HCEC 1CT (cell line): ENCODE results near the gene ANKIB1.
"Not testable (repeated sequence)": the region's sequence is repeated elsewhere in the genome, so short reads cannot be mapped to it uniquely, and the experiment has no call there.

Experiments used
- DNase-seq: peaks from one replicate; pipeline ENCODE4 v3.0.0-alpha.2; 2017

Gene ANKIB1

DNA sequence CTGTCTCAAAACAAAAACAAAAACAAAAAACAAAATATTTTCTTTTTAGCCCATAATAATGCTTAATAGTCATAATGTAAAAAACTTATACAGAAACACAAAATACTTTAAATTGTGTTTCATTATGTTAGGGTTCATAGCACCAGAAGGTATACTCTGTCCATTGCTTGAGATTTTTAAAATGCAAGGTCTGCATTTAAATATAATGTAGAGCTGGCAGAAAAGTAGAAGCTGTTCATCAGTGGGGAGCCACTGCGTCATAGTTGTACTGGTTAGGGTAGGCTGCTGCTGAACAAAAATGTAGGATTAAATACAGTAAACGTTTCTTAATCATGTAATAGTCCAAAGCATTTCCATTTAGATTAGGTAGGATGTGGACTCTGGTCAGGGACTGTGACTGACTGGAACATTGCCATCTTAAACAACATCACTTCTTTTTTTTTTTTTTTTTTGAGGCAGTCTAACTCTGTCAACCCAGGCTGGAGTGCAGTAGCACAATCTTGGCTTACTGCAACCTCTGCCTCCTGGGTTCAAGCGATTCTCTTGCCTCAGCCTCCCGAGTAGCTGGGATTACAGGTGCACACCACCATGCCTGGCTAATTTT lies 85.2 kb downstream of the ANKIB1 start:
- no peak for DNase-seq

DNA sequence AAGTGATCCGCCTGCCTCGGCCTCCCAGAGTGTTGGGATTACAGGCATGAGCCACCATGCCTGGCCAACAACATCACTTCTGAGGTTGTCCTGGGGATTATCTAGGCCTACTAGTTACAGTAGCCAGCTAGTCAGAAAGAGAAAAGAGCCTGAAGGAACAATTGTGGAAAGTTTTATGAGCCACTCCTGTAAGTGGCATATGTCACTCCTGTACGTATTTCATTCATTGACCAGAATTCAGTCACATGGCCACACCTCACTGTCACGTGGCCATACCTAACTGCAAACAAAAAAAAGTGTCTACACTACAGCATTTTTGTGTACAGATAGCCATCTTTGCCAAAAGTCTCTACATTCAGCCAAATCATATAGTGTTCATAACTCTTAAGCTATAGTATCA lies 85.7 kb downstream of the ANKIB1 start:
- DNase-seq: no peak

DNA sequence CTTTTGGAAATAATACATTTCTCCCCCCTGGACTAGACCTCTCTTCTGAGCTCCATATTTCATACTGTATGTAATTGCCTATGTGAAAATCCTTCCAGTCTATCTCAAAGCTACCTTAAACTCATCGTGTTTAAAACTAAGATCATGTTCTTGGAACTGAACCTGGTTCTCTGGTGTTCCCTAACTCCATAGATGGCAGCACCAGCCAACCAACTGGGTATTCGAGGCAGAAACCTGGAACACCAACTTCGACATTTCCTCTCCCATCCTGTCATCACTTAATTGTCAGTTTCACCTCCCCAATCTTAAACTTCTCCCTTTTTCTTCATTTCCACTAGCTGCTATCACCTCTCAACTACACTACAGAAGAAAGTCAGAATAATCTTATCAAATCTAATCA lies 87.0 kb downstream of the ANKIB1 start:
- DNase-seq: no peak

DNA sequence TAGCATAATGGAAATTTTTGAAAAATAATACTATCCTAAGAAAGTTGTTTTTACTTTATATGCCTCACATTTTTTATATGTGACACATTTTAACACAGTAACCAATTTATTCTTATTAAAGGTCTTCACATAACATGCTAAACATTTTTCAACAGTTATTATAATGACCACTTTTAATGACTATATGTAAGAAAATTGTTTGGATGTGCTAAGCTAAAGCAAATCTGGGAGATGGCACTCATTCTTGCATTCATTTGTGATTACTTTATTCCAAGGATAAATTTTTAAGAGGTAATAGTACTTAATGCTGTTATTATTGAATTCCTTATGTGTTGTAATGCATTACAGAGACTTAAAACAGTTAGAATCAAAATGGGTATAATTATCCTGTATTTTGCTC lies 88.1 kb downstream of the ANKIB1 start:
- DNase-seq: no peak

DNA sequence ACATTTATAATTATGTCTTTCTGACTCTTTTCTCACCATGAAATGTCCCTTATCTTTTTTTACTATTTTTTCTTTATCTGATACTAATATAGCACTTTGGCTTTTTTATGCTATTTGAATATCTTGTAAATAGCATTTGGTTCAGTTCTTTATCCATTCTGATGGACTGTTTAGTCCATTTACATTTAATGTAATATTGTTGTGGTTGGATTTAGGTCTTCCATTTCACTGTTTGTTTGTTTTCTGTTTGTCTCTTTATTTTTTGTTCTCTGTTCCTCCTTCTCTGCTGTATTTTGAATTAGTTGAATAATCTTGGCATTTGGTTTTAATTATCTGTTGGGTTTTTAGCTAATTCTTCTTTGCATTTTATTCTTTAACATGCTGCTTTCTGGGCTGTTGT lies 89.8 kb downstream of the ANKIB1 start:
- no peak for DNase-seq

DNA sequence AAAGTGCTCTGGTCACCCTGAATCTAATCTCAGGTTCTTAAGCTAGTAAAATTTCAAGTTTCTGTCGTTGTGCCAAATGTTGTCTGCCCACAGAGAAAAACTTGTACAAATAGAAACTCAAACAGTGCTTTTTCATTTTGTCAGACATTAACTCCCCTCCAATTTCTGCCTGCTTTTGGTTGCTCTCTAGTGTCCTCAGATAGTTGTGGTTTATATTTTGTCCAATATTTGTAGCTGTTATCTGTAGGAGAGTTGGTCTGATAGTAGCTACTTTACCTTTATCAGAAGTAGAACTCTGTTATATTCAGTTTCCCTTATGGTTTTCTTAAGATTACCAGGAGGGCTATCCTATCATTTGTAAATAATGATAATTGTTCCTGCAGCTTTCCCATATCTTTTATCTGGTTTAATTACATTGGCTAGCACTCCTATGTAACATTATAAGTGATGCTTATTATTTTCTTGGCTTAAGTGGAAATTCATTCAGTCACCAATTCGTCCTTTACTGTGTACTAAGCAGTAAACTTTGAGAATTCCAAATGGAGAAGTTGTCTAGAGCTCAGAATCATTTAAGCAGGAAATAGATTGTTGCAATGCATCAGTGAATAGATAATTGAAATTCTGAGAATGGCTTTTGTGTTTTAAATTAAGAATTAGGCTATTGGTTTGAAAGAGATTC lies 91.0 kb downstream of the ANKIB1 start:
- no peak for DNase-seq

DNA sequence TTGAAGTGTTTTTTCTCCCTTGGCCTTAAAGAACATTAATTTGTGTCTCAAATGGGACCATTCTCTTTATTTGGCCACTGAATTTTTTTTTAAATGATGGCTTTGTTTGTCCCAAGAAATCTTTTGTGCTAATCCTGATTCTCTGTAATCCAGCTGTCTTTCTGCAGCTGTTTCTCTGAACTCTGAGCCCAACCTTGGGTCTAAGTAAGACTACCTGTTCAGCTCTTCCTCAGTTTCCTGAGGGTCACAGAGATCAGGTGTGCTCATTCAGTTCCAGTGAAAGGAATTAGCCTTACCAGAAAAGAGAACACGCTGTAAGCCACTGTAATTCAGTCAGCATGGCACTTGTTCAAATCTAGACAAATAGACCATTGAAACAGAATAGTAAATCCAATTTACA lies 94.2 kb downstream of the ANKIB1 start:
- no peak for DNase-seq

DNA sequence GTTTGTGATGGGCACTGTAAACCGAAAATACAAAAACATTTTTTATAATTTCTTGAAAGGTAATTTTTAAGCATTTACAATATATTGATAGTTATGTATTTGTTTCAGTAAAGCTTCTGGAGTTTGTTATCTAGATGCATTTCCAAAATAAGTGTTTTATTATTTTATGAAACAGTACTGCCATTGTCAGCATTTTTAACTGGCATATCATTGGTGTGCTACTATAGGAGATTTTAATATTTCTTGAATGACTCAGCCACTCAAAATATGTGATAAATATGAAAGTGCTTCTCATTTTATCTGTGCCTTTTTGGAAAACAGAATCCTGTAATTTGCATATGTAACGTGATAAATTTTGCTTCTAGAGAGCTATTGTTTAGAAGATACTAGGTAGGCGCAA lies 97.9 kb downstream of the ANKIB1 start:
- DNase-seq: peak; percentile 36

DNA sequence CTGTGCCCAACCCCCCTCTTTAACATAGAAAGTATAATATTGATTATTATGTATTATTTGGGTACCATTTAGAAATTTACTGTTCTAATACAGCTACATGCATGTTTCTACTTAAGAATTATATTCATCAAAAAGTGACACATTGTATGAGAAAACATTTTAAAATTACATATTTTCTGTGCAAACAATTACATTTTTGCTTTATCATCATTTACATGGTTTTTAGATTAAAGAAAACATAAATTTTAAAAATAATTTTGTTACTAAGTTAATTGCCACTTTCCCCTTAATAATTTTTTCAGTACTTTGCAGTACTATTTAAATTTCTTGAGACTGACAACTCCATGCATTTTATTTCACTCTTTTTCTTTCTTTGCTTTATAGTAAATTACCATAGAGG lies 106.2 kb downstream of the ANKIB1 start:
- DNase-seq: no peak

DNA sequence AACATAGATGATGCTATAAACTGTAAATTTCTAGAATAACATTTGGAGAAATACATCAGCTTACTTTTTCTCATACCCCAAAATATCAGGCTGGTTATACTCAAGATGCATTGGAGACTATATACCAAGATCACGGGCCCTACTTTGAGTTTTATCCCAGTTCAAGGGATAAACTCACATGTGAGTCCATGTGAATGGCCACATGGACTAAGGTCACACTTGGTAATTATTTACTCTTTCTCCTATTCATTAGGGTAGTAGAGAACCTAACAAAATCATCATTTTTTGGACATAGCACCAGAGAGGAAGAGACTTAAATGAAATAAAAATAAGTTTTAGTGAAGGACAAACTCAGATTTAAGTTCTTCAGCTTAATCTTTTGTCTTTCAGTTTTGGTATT lies 108.4 kb downstream of the ANKIB1 start:
- no peak for DNase-seq

DNA sequence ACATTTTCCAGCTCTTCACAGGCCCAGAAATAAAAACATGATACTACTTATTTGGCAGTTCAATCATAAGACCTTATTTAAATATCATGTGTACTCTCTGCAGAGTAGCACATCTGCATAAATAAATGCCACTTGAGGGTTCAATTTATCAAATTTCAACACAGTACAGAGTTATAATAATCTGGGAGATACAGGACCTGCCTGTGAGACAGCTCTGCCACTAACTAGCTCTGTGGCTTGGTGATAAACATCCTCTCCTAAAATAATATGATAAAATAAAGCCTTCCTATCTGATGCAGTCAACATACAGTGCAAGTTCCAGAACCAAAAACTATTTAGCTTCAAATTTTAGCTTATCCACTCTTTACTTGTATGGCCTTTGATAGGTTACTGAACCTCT lies 110.6 kb downstream of the ANKIB1 start:
- DNase-seq: no peak

DNA sequence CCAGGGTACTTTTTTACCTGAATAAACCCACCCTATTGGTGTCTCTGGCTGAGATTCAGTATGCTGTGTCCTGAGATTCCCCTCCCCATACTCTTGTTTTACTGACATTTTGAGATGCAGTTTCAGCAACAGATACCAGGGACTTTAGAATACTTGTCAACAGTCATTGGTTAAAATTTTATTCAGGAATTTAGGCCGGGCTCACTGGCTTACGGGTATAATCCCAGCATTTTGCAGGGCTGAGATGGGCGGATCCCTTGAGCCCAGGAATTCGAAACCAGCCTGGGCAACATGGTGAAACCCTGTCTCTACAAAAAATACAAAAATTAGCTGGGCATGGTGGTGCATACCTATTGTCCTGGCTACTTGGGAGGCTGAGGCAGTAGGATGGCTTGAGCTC lies 111.5 kb downstream of the ANKIB1 start:
- DNase-seq: no peak

DNA sequence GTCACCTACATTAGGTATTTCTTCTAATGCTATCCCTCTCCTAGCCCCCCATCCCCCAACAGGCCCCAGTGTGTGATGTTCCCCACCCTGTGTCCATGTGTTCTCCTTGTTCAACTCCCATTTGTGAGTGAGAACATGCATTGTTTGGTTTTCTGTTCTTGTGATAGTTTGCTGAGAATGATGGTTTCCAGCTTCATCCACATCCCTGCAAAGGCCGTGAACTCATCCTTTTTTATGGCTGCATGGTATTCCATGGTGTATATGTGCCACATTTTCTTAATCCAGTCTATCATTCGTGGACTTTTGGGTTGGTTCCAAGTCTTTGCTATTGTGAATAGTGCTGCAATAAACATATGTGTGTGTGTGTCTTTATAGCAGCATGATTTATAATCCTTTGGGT lies 113.4 kb downstream of the ANKIB1 start:
- DNase-seq: not testable (repeated sequence)

DNA sequence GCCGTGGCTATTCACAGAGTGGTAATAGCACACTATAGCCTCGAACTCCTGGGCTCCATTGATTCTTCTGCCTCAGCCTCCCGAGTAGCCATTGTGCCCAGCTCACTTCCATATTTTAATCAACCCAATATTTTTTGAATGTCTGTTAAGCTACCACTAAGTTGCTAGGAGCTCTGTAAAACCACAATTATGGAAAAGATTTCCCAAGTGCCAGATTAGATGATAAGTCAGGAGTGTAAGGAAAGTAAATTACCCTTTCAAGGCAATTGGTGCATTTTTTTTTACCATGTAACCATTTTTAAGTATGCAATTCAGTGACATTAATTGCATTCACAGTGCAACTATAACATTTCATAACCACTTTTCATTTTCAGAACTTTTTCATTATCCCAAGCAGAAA lies 114.0 kb downstream of the ANKIB1 start:
- no peak for DNase-seq

DNA sequence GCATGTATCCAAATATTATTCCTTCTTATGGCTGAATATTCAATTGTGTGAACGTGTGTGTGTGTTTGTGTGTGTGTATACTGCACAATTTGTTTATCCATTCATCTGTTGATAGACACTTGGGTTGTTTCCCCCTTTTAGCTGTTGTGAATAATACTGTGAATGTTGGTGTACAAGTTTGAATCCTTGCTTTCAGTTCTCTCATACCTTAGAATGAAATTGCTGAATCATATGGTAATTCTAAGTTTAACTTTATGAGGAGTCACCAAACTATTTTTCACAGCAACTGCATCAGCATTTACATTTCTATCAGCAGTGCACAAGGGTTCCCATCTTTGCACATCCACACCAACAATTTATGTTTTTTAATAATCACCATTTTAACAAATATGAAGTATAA lies 114.6 kb downstream of the ANKIB1 start:
- DNase-seq: no peak

DNA sequence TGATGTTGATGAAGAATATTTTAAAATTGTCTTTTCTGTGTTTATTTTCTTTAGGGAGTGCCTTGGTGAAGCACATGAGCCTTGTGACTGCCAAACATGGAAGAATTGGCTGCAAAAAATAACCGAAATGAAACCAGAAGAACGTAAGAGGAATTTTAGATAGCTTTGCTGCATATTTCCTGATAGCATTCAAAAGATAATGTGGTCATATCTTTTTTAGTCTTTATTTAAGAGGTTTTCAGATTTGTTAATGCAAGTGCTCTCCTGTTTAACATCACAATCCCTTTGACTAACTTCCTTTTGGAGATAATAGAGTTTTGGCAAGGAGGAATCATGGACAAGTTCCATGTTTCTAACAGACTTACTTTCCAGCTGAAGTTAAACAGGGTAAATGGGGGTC lies 116.4 kb downstream of the ANKIB1 start:
- no peak for DNase-seq

DNA sequence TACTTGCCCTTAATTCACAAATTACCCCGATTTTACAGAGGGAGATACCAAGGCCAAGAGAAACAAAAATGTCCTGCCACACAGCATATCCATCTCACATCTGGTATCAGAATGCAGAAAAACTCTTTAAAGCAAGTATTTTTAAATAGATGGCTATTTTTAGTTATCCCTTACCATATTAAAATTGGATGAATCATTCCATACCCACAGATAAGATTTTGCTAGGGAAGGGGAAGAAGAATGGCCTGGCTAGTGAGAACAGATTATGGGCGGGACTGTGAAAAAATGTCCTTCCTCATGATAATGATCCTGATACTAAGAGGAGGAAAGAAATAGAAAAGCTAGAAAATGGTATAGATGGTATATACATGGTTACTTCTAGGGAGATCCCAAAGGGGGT lies 121.0 kb downstream of the ANKIB1 start:
- no peak for DNase-seq

DNA sequence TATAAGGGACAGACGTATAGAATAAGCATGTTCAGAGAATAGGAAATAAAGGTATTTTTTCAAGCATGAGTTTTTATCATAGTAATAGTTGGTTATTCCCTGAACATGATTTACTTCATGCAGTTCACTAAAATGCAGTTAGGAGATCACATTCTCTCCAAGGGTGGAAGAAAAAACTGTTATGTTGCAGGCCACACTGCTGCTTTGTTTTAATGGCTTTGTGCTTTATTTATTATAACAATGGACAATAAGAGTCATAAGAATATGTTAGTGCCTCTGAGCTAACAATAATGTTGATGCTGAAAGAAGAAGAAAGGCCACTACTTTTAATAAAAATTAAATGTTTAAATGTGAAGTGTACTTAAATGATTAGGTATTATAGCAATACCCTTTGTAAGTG lies 123.0 kb downstream of the ANKIB1 start:
- no peak for DNase-seq

DNA sequence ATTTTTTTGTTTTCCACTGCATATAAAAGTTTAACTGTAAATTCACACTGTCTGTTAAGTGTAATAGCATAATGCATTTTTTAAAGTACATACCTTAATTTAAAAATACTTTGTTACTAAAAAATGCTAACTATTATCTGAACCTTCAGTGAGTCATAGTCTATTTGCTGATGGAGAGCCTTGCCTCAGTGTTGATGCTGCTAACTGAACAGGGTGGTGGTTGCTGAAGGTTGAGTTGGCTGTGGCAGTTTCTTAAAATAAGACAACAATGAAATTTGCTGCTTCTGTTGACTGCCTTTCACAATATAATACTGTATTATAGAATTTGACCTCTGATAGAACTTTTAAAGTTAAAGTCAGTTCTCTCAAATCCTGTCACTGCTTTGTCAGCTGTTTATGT lies 129.2 kb downstream of the ANKIB1 start:
- no peak for DNase-seq

DNA sequence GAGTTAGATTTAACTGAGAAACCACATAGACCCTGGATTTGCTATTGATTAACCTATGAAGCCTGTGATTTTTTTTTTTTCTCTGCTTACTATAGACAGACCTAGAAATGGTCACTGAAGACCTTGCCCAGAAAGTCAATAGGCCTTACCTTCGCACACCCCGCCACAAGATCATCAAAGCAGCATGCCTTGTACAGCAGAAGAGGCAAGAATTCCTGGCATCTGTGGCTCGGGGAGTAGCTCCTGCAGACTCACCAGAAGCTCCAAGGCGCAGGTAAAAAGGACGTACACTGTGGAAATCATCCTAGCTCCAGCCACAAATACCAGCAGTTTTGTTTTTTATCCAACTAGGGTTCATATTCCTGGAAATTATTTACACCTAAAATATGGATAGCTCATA lies 145.3 kb downstream of the ANKIB1 start:
- DNase-seq: no peak

DNA sequence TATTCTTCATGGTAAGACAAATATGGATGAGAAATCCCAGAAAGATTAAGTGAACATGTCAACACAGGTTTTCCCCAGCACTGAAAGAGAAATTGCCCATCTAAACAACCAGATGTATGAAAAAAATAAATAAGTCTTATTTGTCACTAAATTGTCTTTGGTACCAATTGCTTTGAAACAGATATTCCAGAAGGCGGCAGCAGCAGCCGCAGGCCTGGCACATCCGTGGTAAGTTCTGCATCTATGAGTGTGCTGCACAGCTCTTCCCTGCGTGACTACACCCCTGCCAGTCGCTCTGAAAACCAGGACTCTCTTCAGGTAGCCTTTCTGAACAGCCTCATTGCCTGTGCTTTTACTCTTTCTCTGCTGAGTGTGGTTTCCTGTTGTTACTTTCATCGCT lies 151.8 kb downstream of the ANKIB1 start:
- DNase-seq: no peak

DNA sequence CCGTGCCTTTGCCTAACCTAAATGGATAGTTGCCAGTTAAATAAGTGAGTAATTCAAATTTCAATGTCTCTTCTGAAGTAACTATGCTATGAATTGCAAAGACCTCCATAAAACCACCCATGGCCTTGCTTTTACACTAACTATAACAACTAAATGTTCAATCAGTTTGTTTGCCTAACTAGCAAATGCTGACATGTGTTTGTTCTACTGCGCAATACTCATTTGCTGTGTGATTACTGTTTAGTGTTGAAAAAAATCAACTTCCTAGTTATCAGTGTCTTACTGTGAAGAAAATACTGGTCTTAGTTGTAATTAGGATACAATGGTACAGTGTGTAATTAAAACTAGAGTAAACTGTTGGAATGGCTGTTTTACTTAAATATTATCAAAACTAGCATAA lies 154.2 kb downstream of the ANKIB1 start:
- no peak for DNase-seq

DNA sequence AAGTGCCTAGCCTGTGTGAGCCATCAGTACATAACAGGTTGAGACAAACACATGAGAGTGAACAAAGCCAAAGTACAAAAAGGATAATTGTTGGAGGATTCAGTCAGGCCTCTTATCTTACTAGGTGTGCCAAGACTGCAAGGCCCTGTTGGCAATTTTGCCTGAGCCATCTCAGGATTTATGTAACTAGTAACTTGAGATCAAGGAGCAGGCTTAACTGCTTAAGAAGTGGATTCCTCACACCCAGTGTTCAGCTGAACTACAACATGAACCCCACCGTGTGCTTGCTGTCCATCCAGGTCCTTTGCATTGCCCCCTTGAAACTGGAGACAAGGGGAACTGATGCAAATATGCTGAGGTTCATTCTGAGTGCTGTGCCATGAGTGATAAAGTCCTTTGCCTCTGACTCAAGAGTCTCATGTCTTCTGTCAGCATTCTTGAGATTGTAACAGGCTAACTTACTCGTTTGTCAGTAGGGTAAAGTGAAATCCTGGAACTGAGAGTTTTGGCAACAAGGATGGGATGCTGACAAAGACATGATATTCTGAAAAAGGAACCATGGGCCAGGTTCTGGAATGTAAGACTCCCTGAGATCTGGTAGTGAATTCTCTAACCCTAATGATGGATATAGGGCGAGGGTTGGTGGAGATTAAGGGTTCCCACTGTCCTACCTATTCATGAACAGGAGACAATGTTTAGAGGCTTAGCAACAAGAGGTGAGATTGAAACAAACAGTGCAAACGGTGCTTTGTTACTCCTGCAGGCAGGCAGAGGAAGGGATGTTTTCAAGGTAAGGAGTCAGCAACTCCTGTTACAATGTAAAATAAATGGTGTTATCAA lies 157.4 kb downstream of the ANKIB1 start:
- DNase-seq: peak; percentile 25

DNA sequence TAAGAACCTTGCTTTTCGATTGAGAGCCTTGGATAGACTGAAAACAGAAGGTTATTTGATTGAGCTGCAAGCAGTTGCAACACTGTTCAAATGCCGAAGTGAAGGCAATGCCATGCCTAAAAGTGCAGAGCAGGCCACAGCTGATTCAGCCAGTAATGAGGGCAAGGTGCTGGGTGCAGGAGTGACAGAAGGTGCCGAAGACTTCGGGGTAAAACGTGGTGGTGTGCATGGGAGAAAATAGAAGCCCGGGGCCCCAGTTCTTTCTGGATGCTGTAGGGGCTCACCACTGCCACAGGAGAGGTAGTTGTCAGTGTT lies 157.9 kb downstream of the ANKIB1 start:
- DNase-seq: no peak
